Omental fat pad (tissue), 4 donors: Measurements from ENCODE around the gene WWTR1. TPM values are rescaled to one million over a fixed set of nuclear protein-coding genes. Genes with fewer than 3 reads are reported as not detected.

Source experiments
- ATAC-seq: fragments of 150-250 bp; one replicate; pipeline ENCODE4 v1.9.1; 2016; ENCODE audit warnings: mild to moderate bottlenecking, moderate library complexity; ENCODE audit not compliant: low FRiP score
- DNase-seq: peaks from one replicate; pipeline ENCODE4 v3.0.0-alpha.2; 2019; ENCODE audit warnings: low spot score
- total RNA-seq, 4 donors: library from RNA; depleted of rRNA; stranded (reverse); fragments of >200 nt; gene quantifications; one replicate each; pipeline ENCODE4 v1.1.0, GENCODE V29; 2016
- TF ChIP-seq, protein P1 (sequence below), 3 donors: fragments of 450-650 bp; IDR thresholded peaks; one replicate each; pipeline ENCODE4 v1.5.1; 2016 to 2017; ENCODE audit warnings: antibody characterized with exemption in 3 of 3, mild to moderate bottlenecking in 3 of 3, moderate library complexity in 2 of 3

The WWTR1 gene
- total RNA-seq, 4 donors from 2014 or later = 57.4 to 130 (median 77.7) TPM

DNA sequence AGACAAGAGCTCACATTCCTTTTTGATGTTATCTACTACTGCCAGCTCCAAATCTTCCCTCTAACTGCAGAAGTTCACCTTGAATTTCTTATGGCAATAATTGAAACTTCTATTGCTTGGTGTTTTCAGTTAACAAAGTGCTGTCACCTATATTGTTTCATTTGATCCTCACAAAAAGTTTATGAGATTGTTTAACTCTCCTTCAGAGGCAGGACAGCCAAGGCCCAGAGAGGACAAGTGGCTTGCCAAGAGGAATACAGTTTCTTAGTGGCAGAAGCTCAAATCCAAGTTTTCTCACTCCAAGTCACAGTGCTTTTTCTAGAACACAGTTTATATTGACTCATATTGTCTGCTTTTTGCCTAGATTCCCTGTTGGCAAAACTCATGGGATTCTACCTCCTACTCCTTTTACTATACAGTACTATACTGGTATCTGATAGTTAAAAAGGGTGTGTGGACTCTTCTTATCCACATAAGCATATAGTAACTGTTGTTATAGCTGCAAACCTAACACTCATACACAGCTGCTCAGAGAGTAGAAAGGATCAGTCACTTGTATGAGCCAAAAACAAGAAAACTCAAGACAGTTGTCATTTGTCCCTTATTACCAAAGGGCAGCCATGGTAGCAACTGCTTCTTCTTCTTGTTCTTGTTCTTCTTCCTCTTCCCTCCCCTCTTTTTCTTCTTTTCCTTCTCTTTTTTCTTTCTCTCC, 167.4 kb downstream of the WWTR1 start:
- ATAC-seq (no peak), DNase-seq (no peak)
- TF ChIP-seq, protein P1, sequence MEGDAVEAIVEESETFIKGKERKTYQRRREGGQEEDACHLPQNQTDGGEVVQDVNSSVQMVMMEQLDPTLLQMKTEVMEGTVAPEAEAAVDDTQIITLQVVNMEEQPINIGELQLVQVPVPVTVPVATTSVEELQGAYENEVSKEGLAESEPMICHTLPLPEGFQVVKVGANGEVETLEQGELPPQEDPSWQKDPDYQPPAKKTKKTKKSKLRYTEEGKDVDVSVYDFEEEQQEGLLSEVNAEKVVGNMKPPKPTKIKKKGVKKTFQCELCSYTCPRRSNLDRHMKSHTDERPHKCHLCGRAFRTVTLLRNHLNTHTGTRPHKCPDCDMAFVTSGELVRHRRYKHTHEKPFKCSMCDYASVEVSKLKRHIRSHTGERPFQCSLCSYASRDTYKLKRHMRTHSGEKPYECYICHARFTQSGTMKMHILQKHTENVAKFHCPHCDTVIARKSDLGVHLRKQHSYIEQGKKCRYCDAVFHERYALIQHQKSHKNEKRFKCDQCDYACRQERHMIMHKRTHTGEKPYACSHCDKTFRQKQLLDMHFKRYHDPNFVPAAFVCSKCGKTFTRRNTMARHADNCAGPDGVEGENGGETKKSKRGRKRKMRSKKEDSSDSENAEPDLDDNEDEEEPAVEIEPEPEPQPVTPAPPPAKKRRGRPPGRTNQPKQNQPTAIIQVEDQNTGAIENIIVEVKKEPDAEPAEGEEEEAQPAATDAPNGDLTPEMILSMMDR (IDR thresholded peaks at IDR 0.05) = no peak

DNA sequence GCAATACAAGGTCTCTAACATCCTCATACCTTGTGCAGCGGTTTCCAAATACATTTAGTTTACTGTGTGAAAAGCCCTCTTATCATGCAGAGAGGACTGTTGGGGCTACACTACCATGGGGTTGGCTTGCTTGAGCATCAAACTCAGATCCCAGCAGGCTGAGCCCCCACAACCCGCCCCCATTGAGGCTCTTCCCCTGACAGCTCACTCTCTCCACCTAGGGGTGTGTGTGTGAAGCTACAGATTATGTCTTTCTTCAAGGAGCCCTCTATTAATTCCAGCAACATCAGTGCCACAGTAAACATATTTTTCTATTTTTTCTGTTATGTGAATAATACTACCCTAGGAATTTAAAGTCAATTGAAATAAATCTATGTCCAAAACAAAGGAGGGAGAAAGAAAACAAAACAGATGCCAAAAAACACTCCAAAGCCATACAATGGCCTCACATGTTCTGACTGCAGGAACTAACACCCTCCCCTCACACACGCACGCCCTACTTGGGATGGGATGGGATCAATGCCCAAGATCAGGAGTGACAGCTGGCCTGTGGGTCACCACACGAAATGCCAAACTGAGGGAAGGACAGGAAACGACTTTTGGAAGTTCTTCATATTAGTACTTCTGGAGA, 168.7 kb downstream of the WWTR1 start:
- no peak for ATAC-seq
- TF ChIP-seq, protein P1 (IDR thresholded peaks at IDR 0.05) = no peak

DNA sequence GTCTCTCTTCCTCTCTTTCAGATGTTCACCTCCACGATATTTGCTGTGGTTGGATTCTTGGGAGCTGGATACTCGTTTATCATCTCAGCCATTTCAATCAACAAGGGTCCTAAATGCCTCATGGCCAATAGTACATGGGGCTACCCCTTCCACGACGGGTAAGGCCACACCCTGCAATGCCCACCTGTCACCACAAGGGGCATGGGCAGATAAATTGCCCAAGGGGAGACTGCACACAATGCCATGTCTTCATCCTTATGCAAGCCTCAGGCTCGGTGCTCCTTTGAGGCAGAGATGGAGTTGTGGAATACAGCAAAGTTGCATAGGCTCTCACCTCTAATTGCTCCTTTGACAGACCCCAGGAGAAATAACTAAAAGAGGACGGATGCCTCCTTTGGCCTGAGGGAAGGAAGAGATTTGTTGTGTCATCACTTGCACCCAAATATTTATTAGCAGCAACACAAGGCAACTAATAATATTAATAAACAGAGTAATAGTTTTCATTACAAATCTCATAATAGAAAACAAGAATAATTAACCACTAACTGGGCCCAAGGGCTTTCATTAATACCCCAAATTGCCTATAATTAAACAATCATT, 170.1 kb downstream of the WWTR1 start:
- TF ChIP-seq, protein P1 (IDR thresholded peaks at IDR 0.05) = no peak
- DNase-seq (no peak), ATAC-seq (no peak)

More for the DNA sequence above, 168.7 kb downstream of the WWTR1 start:
- DNase-seq = no peak

DNA sequence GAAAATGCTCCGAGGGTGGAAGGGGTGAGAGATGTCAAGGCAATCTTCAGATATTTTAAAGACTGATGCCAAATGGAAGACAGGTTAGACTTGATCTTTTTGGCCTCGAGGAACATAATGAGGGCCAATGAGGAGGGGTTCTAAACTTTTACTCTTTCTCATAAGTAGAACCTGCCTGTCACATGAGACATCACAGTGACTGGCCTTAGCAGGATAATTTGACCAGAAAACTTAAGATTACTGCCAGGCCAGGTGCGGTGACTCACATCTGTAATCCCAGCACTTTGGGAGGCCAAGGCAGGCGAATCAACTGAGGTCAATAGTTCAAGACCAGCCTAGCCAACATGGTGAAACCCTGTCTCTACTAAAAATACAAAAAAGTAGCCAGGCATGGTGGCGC, 171.1 kb downstream of the WWTR1 start:
- no peak for ATAC-seq
- DNase-seq = no peak
- TF ChIP-seq, protein P1 (IDR thresholded peaks at IDR 0.05) = no peak

DNA sequence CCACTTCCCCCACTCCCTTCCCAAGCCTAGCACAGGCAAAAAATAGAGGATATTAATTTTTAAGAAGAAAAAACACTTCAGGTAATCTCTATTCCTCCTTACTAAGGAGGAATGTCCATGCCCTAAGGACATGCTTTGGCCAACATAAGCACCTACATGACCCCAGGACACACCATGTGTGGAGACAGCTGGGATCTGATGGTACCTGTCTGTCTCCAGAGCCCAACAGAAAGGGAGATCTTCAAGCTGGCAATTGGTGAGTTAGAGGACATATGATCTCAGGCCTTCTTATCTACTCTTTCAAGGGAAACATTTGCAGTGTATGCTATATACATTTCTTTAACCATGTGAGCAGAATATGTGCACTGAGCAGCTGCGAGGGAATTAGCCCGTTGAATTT, 176.3 kb downstream of the WWTR1 start:
- TF ChIP-seq, protein P1 (IDR thresholded peaks at IDR 0.05) = no peak
- no peak for DNase-seq

DNA sequence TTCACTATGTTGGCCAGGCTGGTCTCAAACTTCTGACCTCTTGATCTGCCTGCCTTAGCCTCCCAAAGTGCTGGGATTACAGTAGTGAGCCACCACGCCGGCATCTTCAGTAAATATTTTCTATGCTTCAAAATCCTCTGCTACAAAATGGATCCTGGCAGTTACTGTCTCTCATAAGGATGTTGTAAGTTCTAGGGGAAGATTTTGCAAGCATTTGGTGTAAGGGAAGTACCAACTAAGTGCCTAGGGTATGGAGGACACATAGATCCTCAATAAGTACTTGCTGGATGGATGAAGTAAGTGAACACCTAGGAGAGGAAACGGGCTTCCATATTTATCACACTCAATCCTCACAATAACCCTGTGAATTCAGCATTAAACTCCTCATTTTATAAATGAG, 176.8 kb downstream of the WWTR1 start:
- DNase-seq = no peak
- TF ChIP-seq, protein P1 (IDR thresholded peaks at IDR 0.05) = no peak
- ATAC-seq = no peak

More for the DNA sequence above, 176.3 kb downstream of the WWTR1 start:
- no peak for ATAC-seq
